Endometrial microvascular endothelial cells (primary cell): ENCODE results near the gene INIP. TPM values are rescaled to one million over a fixed set of nuclear protein-coding genes. Genes with fewer than 3 reads are reported as not detected.

Experiments used
- in situ Hi-C: cut with HindIII; loops from 2 replicates; pipeline ENCODE4 v1.10.0; 2017; ENCODE audit warnings: low sequenced_read_pairs, low pct_unique_long_range_greater_than_20kb; ENCODE audit errors: inconsistent ontology term
- total RNA-seq: library from RNA; depleted of rRNA; stranded (reverse); fragments of >200 nt; gene quantifications from one replicate; pipeline ENCODE4 v1.2.3, GENCODE V29; 2015; ENCODE audit errors: inconsistent ontology term

INIP gene
- total RNA-seq, 1 donor from 2014 or later: 27.4 TPM

- in situ Hi-C loops: no loop called here
Measured at GRCh38 chr9:112747094-112747493, 29.2 kb upstream of the INIP start.

- in situ Hi-C loops: no loop called here
Measured at GRCh38 chr9:112744177-112744576, 26.3 kb upstream of the INIP start.

GRCh38 chr9:112743216-112743836 is 25.4 kb upstream of the INIP start:
- in situ Hi-C loops: no loop called here

GRCh38 chr9:112734892-112735291 is 17.0 kb upstream of the INIP start:
- in situ Hi-C loops: no loop called here

- in situ Hi-C loops: no loop called here
Measured at GRCh38 chr9:112731971-112732370, 14.1 kb upstream of the INIP start.

GRCh38 chr9:112728401-112728800 is 10.5 kb upstream of the INIP start:
- in situ Hi-C loops: no loop called here

GRCh38 chr9:112726428-112726827 is 8.5 kb upstream of the INIP start:
- in situ Hi-C loops: no loop called here

- in situ Hi-C loops: no loop called here
Measured at GRCh38 chr9:112725961-112726360, 8.0 kb upstream of the INIP start.

GRCh38 chr9:112722749-112723148 is 4.8 kb upstream of the INIP start:
- in situ Hi-C loops: loop anchor here (25.0 kb wide), 1 partner anchor 635 kb away; no protein-coding TSS in a partner anchor

- in situ Hi-C loops: loop anchor here (25.0 kb wide), 1 partner anchor 633 kb away; no protein-coding TSS in a partner anchor
Measured at GRCh38 chr9:112720113-112720780, 2.3 kb upstream of the INIP start.

- in situ Hi-C loops: loop anchor here (25.0 kb wide), 1 partner anchor 632 kb away; no protein-coding TSS in a partner anchor
Measured at GRCh38 chr9:112719696-112720095, 1.8 kb upstream of the INIP start.

GRCh38 chr9:112719241-112719691 is 1.3 kb upstream of the INIP start:
- in situ Hi-C loops: loop anchor here (25.0 kb wide), 1 partner anchor 632 kb away; no protein-coding TSS in a partner anchor

GRCh38 chr9:112712678-112713077 is 5.2 kb downstream of the INIP start:
- in situ Hi-C loops: loop anchor here (25.0 kb wide), 1 partner anchor 625 kb away; no protein-coding TSS in a partner anchor

- in situ Hi-C loops: loop anchor here (25.0 kb wide), 1 partner anchor 624 kb away; no protein-coding TSS in a partner anchor
Measured at GRCh38 chr9:112711050-112711689, 6.7 kb downstream of the INIP start.

GRCh38 chr9:112705768-112706427 is 12.0 kb downstream of the INIP start:
- in situ Hi-C loops: loop anchor here (25.0 kb wide), 1 partner anchor 619 kb away; no protein-coding TSS in a partner anchor

GRCh38 chr9:112703304-112703703 is 14.6 kb downstream of the INIP start:
- in situ Hi-C loops: loop anchor here (25.0 kb wide), 1 partner anchor 616 kb away; no protein-coding TSS in a partner anchor

- in situ Hi-C loops: loop anchor here (25.0 kb wide), 1 partner anchor 613 kb away; no protein-coding TSS in a partner anchor
Measured at GRCh38 chr9:112700085-112700484, 17.8 kb downstream of the INIP start.

GRCh38 chr9:112699230-112699629 is 18.7 kb downstream of the INIP start:
- in situ Hi-C loops: no loop called here

GRCh38 chr9:112696461-112696860 is 21.5 kb downstream of the INIP start:
- in situ Hi-C loops: no loop called here
